SK-N-SH treated with all-trans-retinoic acid at 6 μM for 48 hours (cell line): Measurements from ENCODE around the gene OR1L8.

ENCODE experiments used
- ATAC-seq: fragments of 200-7000 bp; cut with Tn5 transposase; 3 replicates; pipeline ENCODE4 v1.9.1; 2020; ENCODE audit warnings: mild to moderate bottlenecking, moderate library complexity
- ARNTL ChIP-seq: fragments of 450-650 bp; formaldehyde crosslinking; IDR thresholded peaks from 2 replicates; pipeline ENCODE4 v1.5.0; 2020; ENCODE audit warnings: low read depth, mild to moderate bottlenecking, moderate library complexity, borderline replicate concordance
- BACH2 ChIP-seq: fragments of 250-450 bp; sonication (Bioruptor Pico); IDR thresholded peaks from 2 replicates; pipeline ENCODE4 v1.9.0; 2021; ENCODE audit warnings: mild to moderate bottlenecking, borderline replicate concordance
- CSDC2 ChIP-seq: fragments of 250-450 bp; sonication (Bioruptor Pico); IDR thresholded peaks from 2 replicates; pipeline ENCODE4 v1.5.0; 2020; ENCODE audit warnings: mild to moderate bottlenecking, moderate library complexity
- GLIS3 ChIP-seq: fragments of 250-450 bp; sonication (Bioruptor Pico); IDR thresholded peaks from 2 replicates; pipeline ENCODE4 v1.5.0; 2020; ENCODE audit warnings: mild to moderate bottlenecking, moderate library complexity
- ISL1 ChIP-seq: fragments of 250-450 bp; sonication (Bioruptor Pico); IDR thresholded peaks from 2 replicates; pipeline ENCODE4 v2.1.2; 2022; ENCODE audit warnings: mild to moderate bottlenecking, moderate library complexity
- OSR1 ChIP-seq: fragments of 250-450 bp; sonication (Bioruptor Pico); IDR thresholded peaks from 2 replicates; pipeline ENCODE4 v1.8.0; 2022; ENCODE audit warnings: moderate library complexity, mild to moderate bottlenecking, inconsistent platforms
- PPARA ChIP-seq: fragments of 250-450 bp; sonication (Bioruptor Pico); IDR thresholded peaks from 2 replicates; pipeline ENCODE4 v1.5.0; 2020; ENCODE audit warnings: mild to moderate bottlenecking, borderline replicate concordance
- RARB ChIP-seq: fragments of 250-450 bp; sonication (Bioruptor Pico); IDR thresholded peaks from 2 replicates; pipeline ENCODE4 v1.8.0; 2021; ENCODE audit warnings: mild to moderate bottlenecking, moderate library complexity
- SNAI2 ChIP-seq: fragments of 250-450 bp; sonication (Bioruptor Pico); IDR thresholded peaks from 2 replicates; pipeline ENCODE4 v1.5.0; 2020; ENCODE audit warnings: mild to moderate bottlenecking, moderate library complexity
- TCF4 ChIP-seq: fragments of 250-450 bp; sonication (Bioruptor Pico); IDR thresholded peaks from 2 replicates; pipeline ENCODE4 v1.8.0; 2021; ENCODE audit warnings: mild to moderate bottlenecking, moderate library complexity, borderline replicate concordance
- TOX ChIP-seq: fragments of 250-450 bp; sonication (Bioruptor Pico); IDR thresholded peaks from 2 replicates; pipeline ENCODE4 v1.8.0; 2021; ENCODE audit warnings: mild to moderate bottlenecking, moderate library complexity, borderline replicate concordance
- ZC3H10 ChIP-seq: fragments of 250-450 bp; sonication (Bioruptor Pico); IDR thresholded peaks from 2 replicates; pipeline ENCODE4 v1.5.1; 2021; ENCODE audit warnings: mild to moderate bottlenecking, moderate library complexity
- ZFP3 ChIP-seq: fragments of 250-450 bp; sonication (Bioruptor Pico); IDR thresholded peaks from 2 replicates; pipeline ENCODE4 v1.5.0; 2020; ENCODE audit warnings: mild to moderate bottlenecking, moderate library complexity
- ZFP30 ChIP-seq: fragments of 450-650 bp; formaldehyde crosslinking; IDR thresholded peaks from 2 replicates; pipeline ENCODE4 v1.5.0; 2022; ENCODE audit warnings: mild to moderate bottlenecking, moderate library complexity
- ZNF565 ChIP-seq: fragments of 450-650 bp; formaldehyde crosslinking; conservative IDR thresholded peaks from 2 replicates; pipeline ENCODE4 v1.5.0; 2020; ENCODE audit warnings: low read depth, mild to moderate bottlenecking, moderate library complexity
- ZNF70 ChIP-seq: fragments of 450-650 bp; formaldehyde crosslinking; IDR thresholded peaks from 2 replicates; pipeline ENCODE4 v1.5.0; 2020; ENCODE audit warnings: mild to moderate bottlenecking, moderate library complexity
- ZNF8 ChIP-seq: fragments of 450-650 bp; formaldehyde crosslinking; IDR thresholded peaks from 2 replicates; pipeline ENCODE4 v1.5.0; 2020; ENCODE audit warnings: mild to moderate bottlenecking, moderate library complexity
- TF ChIP-seq, protein P1 (sequence below): fragments of 250-450 bp; sonication (Bioruptor Pico); IDR thresholded peaks from 2 replicates; pipeline ENCODE4 v1.5.1; 2020; ENCODE audit warnings: low read depth, mild to moderate bottlenecking, moderate library complexity
- TF ChIP-seq, protein P2 (sequence below): fragments of 250-450 bp; sonication (Bioruptor Pico); IDR thresholded peaks from 2 replicates; pipeline ENCODE4 v1.8.0; 2020; ENCODE audit warnings: mild to moderate bottlenecking, moderate library complexity, borderline replicate concordance
- TF ChIP-seq, protein P3 (sequence below): fragments of 250-450 bp; sonication (Bioruptor Pico); IDR thresholded peaks from 2 replicates; pipeline ENCODE4 v1.5.0; 2020; ENCODE audit warnings: mild to moderate bottlenecking, moderate library complexity
- TF ChIP-seq, protein P4 (sequence below): fragments of 250-450 bp; sonication (Bioruptor Pico); IDR thresholded peaks from 2 replicates; pipeline ENCODE4 v1.8.0; 2021; ENCODE audit warnings: low read depth, mild to moderate bottlenecking, moderate library complexity, borderline replicate concordance
- TF ChIP-seq, protein P5 (sequence below): fragments of 250-450 bp; sonication (Bioruptor Pico); IDR thresholded peaks from 2 replicates; pipeline ENCODE4 v1.5.1; 2021; ENCODE audit warnings: mild to moderate bottlenecking, moderate library complexity

OR1L8 gene

DNA sequence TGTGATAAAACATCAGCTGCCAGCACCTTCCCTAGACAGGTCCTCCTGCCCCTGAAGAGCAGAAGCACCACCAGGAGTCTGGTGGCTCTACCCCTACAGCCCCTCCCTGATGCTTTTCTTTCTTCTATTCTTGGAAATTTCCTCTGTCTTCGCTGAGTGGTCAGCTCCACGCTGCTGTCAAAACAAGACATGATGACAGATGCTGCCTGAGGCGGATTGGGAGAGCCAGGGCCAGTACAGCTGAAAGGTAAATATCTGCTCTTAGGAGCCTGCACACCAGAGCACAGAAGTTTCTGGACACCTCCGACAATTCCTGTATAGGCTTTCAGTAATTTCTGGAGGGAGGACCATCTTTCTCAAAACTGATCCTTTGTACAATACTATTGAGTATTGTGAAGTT is 26.6 kb upstream of the OR1L8 start:
- ATAC-seq: no peak
- TF ChIP-seq ARNTL (CRISPR knock-in tag): no peak

DNA sequence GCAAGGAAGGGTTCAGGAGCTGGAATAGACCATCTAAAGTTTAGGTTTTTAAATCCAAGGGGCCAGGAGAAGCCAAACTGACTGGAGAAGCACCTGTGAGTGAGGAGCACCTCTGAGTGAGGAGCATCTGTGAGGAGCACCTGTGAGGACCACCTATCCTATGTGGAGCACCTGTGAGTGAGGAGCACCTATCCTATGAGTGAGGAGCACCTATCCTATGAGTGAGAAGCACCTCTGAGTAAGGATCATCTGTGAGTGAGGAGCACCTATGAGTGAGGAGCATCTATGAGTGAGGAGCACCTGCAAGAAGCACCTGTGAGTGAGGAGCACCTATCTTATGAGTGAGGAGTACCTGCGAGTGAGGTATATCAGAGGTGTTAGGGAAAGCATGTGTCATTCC is 23.4 kb upstream of the OR1L8 start:
- ATAC-seq: no peak
- TF ChIP-seq, protein P1, sequence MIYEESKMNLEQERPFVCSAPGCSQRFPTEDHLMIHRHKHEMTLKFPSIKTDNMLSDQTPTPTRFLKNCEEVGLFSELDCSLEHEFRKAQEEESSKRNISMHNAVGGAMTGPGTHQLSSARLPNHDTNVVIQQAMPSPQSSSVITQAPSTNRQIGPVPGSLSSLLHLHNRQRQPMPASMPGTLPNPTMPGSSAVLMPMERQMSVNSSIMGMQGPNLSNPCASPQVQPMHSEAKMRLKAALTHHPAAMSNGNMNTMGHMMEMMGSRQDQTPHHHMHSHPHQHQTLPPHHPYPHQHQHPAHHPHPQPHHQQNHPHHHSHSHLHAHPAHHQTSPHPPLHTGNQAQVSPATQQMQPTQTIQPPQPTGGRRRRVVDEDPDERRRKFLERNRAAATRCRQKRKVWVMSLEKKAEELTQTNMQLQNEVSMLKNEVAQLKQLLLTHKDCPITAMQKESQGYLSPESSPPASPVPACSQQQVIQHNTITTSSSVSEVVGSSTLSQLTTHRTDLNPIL (CRISPR knock-in tag): no peak
- TF ChIP-seq PPARA (CRISPR knock-in tag) (no peak), CSDC2 (no peak), TCF4 (CRISPR knock-in tag) (no peak), ZNF8 (CRISPR knock-in tag) (no peak), ZNF70 (CRISPR knock-in tag) (no peak), TOX (CRISPR knock-in tag) (no peak), GLIS3 (CRISPR knock-in tag) (no peak), ZFP30 (CRISPR knock-in tag) (no peak), BACH2 (CRISPR knock-in tag) (no peak), SNAI2 (CRISPR knock-in tag) (no peak), ZFP3 (no peak), ZNF565 (no peak), ARNTL (CRISPR knock-in tag) (no peak), OSR1 (no peak), ISL1 (no peak), ZC3H10 (CRISPR knock-in tag) (no peak)
- TF ChIP-seq, protein P2, sequence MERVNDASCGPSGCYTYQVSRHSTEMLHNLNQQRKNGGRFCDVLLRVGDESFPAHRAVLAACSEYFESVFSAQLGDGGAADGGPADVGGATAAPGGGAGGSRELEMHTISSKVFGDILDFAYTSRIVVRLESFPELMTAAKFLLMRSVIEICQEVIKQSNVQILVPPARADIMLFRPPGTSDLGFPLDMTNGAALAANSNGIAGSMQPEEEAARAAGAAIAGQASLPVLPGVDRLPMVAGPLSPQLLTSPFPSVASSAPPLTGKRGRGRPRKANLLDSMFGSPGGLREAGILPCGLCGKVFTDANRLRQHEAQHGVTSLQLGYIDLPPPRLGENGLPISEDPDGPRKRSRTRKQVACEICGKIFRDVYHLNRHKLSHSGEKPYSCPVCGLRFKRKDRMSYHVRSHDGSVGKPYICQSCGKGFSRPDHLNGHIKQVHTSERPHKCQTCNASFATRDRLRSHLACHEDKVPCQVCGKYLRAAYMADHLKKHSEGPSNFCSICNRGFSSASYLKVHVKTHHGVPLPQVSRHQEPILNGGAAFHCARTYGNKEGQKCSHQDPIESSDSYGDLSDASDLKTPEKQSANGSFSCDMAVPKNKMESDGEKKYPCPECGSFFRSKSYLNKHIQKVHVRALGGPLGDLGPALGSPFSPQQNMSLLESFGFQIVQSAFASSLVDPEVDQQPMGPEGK (CRISPR knock-in tag): no peak
- TF ChIP-seq, protein P3, sequence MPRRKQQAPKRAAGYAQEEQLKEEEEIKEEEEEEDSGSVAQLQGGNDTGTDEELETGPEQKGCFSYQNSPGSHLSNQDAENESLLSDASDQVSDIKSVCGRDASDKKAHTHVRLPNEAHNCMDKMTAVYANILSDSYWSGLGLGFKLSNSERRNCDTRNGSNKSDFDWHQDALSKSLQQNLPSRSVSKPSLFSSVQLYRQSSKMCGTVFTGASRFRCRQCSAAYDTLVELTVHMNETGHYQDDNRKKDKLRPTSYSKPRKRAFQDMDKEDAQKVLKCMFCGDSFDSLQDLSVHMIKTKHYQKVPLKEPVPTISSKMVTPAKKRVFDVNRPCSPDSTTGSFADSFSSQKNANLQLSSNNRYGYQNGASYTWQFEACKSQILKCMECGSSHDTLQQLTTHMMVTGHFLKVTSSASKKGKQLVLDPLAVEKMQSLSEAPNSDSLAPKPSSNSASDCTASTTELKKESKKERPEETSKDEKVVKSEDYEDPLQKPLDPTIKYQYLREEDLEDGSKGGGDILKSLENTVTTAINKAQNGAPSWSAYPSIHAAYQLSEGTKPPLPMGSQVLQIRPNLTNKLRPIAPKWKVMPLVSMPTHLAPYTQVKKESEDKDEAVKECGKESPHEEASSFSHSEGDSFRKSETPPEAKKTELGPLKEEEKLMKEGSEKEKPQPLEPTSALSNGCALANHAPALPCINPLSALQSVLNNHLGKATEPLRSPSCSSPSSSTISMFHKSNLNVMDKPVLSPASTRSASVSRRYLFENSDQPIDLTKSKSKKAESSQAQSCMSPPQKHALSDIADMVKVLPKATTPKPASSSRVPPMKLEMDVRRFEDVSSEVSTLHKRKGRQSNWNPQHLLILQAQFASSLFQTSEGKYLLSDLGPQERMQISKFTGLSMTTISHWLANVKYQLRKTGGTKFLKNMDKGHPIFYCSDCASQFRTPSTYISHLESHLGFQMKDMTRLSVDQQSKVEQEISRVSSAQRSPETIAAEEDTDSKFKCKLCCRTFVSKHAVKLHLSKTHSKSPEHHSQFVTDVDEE (CRISPR knock-in tag): no peak
- TF ChIP-seq, protein P4, sequence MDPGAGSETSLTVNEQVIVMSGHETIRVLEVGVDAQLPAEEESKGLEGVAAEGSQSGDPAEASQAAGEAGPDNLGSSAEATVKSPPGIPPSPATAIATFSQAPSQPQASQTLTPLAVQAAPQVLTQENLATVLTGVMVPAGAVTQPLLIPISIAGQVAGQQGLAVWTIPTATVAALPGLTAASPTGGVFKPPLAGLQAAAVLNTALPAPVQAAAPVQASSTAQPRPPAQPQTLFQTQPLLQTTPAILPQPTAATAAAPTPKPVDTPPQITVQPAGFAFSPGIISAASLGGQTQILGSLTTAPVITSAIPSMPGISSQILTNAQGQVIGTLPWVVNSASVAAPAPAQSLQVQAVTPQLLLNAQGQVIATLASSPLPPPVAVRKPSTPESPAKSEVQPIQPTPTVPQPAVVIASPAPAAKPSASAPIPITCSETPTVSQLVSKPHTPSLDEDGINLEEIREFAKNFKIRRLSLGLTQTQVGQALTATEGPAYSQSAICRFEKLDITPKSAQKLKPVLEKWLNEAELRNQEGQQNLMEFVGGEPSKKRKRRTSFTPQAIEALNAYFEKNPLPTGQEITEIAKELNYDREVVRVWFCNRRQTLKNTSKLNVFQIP (CRISPR knock-in tag): no peak

DNA sequence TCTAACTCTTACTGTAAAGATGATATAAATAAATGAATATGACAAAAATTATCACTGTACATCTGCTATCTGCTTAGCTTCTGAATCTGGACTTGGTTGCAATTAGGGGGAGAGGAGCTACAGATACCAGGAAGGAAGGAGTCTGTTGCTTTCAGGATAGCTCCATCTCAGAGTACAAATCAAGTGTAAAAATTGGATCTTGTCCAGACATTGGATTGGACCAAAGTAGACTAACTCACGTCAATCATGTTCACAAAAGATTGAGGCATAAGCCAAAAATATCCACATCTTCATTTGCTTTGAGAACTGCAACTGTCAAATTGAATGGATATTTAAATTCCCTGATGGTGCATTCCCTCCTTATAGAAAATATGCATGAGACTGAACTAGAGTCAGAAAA is 22.5 kb upstream of the OR1L8 start:
- ATAC-seq: no peak
- TF ChIP-seq ZNF565 (no peak), CSDC2 (no peak), TCF4 (CRISPR knock-in tag) (no peak), ZNF8 (CRISPR knock-in tag) (no peak), PPARA (CRISPR knock-in tag) (no peak), ZFP3 (no peak), BACH2 (CRISPR knock-in tag) (no peak), RARB (CRISPR knock-in tag) (no peak)
- TF ChIP-seq, protein P3 (CRISPR knock-in tag): no peak
- TF ChIP-seq, protein P4 (CRISPR knock-in tag): no peak
- TF ChIP-seq, protein P5, sequence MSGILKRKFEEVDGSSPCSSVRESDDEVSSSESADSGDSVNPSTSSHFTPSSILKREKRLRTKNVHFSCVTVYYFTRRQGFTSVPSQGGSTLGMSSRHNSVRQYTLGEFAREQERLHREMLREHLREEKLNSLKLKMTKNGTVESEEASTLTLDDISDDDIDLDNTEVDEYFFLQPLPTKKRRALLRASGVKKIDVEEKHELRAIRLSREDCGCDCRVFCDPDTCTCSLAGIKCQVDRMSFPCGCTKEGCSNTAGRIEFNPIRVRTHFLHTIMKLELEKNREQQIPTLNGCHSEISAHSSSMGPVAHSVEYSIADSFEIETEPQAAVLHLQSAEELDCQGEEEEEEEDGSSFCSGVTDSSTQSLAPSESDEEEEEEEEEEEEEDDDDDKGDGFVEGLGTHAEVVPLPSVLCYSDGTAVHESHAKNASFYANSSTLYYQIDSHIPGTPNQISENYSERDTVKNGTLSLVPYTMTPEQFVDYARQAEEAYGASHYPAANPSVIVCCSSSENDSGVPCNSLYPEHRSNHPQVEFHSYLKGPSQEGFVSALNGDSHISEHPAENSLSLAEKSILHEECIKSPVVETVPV (CRISPR knock-in tag): no peak
- TF ChIP-seq, protein P1 (CRISPR knock-in tag): no peak
